ENCODE data around the gene RAC3.

The RAC3 gene

GRCh38 chr17:82076785-82077591 lies 45.5 kb downstream of the RAC3 start:
- Histone ChIP-seq H3K27me3 (ENCODE audit: control insufficient read depth, insufficient read depth, low read length) (no peaks in the 10 kb centered on the region), H3K9ac (ENCODE audit: low read length) (no peak overlapping the region), H3K36me3 (ENCODE audit: control insufficient read depth, insufficient read depth, low read length) (peaks cover 5% of the 10 kb centered on the region), H3K9me3 (ENCODE audit: control insufficient read depth, low read length) (no peaks in the 10 kb centered on the region), H3K4me1 (ENCODE audit: control insufficient read depth, insufficient read depth, low read length) (no peaks in the 10 kb centered on the region), H3K4me3 (ENCODE audit: low read length) (no peak overlapping the region)

DNA sequence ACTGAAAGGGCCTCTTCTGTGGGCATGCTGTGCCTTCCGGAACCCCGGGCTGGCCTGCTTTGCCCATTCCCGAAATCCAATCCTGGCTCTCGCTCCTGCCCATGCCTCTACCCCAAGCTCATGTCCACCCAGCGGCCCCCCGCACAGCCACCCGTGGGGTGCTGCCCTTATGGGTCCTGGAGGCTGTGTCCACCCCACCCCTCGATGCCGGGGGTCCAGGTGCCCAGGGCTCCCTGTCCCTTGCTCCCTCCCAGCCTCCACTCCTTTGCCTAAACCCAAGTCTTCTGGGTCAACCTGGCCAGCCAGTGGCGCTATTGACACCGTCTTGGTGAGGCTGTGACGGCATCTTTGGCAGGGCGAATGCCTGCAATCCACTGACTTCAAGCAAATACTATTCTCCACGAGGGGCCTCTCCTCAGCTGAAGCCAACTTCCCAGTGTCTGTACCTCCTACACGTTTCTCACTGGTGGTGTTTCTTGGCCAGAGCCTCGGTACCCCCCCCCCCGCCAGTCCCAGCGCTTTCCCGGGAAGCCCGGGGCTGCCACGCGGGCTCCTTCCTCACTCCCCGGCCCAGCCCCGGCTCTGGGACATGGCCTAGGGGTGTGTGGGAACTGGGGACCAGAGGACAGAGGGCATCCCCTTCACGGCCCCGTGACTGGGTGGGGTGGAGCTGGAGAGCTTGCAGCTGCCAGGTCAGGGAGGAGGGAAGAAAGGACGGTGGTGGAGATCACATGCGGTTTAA lies 46.3 kb downstream of the RAC3 start:
- Histone ChIP-seq H3K4me3 (ENCODE audit: low read length) (no peak overlapping the region), H3K9me3 (ENCODE audit: control insufficient read depth, low read length) (no peaks in the 10 kb centered on the region), H3K27me3 (ENCODE audit: control insufficient read depth, insufficient read depth, low read length) (no peaks in the 10 kb centered on the region), H3K36me3 (ENCODE audit: control insufficient read depth, insufficient read depth, low read length) (peaks cover 5% of the 10 kb centered on the region), H3K9ac (ENCODE audit: low read length) (no peak overlapping the region), H3K4me1 (ENCODE audit: control insufficient read depth, insufficient read depth, low read length) (no peaks in the 10 kb centered on the region)

- Histone ChIP-seq H3K4me3 (ENCODE audit: low read length) (no peak overlapping the region), H3K4me1 (ENCODE audit: control insufficient read depth, insufficient read depth, low read length) (no peaks in the 10 kb centered on the region), H3K36me3 (ENCODE audit: control insufficient read depth, insufficient read depth, low read length) (peaks cover 5% of the 10 kb centered on the region), H3K27me3 (ENCODE audit: control insufficient read depth, insufficient read depth, low read length) (no peaks in the 10 kb centered on the region), H3K9ac (ENCODE audit: low read length) (no peak overlapping the region), H3K9me3 (ENCODE audit: control insufficient read depth, low read length) (no peaks in the 10 kb centered on the region)
Measured at GRCh38 chr17:82078433-82078832, 47.0 kb downstream of the RAC3 start.

DNA sequence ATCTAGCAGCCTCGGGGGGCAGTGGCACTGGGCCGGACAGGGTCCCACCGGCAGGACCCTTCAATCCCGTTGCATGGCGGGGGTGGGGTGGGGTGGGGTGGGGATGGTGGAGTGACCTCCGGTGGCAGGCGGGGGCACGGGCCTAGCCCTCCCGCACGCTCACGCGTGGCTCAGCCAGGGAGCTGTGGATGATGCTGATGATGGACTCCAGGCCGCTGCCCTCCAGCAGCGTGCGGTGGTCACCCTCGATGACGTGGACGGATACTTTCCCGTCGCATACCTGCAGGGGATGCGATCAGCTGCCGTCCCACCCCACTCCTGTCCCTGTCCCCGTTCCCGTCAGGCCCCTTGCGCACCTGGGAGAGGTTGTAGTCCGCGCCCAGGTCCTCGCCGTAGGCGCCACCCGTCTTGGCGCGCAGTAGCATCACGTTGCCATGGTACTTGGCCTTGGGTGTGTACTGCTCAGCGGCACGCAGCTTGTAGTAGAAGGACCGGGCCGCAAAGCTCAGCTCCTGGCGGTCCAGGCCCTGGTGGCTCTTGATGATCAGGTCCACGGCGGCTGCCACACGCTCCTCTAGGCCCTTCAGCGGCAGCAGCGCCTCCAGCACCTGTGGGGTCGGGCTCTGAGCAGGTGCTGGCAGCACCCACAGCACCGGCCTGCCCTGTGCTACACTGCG lies 47.7 kb downstream of the RAC3 start:
- no peaks in the 10 kb centered on the region for H3K27me3 ChIP-seq (ENCODE audit: control insufficient read depth, insufficient read depth, low read length)
- H3K36me3 ChIP-seq (ENCODE audit: control insufficient read depth, insufficient read depth, low read length), result peaks cover 5% of the 10 kb centered on the region
- no peak overlapping the region for H3K9ac ChIP-seq (ENCODE audit: low read length)
- no peaks in the 10 kb centered on the region for H3K4me1 ChIP-seq (ENCODE audit: control insufficient read depth, insufficient read depth, low read length)
- no peaks in the 10 kb centered on the region for H3K9me3 ChIP-seq (ENCODE audit: control insufficient read depth, low read length)
- no peak overlapping the region for H3K4me3 ChIP-seq (ENCODE audit: low read length)

GRCh38 chr17:82080048-82080788 lies 48.7 kb downstream of the RAC3 start:
- Histone ChIP-seq H3K4me3 (ENCODE audit: low read length) (no peak overlapping the region), H3K27me3 (ENCODE audit: control insufficient read depth, insufficient read depth, low read length) (no peaks in the 10 kb centered on the region), H3K4me1 (ENCODE audit: control insufficient read depth, insufficient read depth, low read length) (no peaks in the 10 kb centered on the region), H3K36me3 (ENCODE audit: control insufficient read depth, insufficient read depth, low read length) (peaks cover 5% of the 10 kb centered on the region), H3K9ac (ENCODE audit: low read length) (no peak overlapping the region), H3K9me3 (ENCODE audit: control insufficient read depth, low read length) (no peaks in the 10 kb centered on the region)

GRCh38 chr17:82080789-82081464 lies 49.4 kb downstream of the RAC3 start:
- no peaks in the 10 kb centered on the region for H3K27me3 ChIP-seq (ENCODE audit: control insufficient read depth, insufficient read depth, low read length)

DNA sequence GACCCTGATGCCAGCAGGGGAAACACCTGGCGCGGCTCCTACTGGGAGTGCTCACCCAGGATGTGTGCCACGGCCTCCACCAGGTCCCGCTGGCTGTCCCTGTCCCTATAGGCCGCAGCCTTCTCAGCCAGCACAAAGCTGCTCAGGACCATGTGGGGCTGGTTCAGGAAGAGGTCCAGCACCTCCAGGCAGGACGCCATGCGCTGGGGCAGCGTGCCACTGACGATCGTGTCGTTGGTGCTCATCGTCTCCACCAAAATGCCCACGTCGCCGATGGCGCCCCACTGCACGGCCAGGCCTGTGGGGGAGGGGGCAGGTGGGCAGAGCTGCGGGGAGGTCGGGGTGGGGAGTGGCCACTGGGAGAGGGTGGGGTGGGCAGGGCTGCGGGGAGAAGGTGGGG lies 50.1 kb downstream of the RAC3 start:
- Histone ChIP-seq H3K9me3 (ENCODE audit: control insufficient read depth, low read length) (no peaks in the 10 kb centered on the region), H3K4me3 (ENCODE audit: low read length) (no peak overlapping the region), H3K4me1 (ENCODE audit: control insufficient read depth, insufficient read depth, low read length) (no peaks in the 10 kb centered on the region), H3K9ac (ENCODE audit: low read length) (no peak overlapping the region), H3K36me3 (ENCODE audit: control insufficient read depth, insufficient read depth, low read length) (peaks cover 5% of the 10 kb centered on the region), H3K27me3 (ENCODE audit: control insufficient read depth, insufficient read depth, low read length) (no peaks in the 10 kb centered on the region)

More at GRCh38 chr17:82080789-82081464, 49.4 kb downstream of the RAC3 start:
- peaks cover 5% of the 10 kb centered on the region for H3K36me3 ChIP-seq (ENCODE audit: control insufficient read depth, insufficient read depth, low read length)
- no peaks in the 10 kb centered on the region for H3K4me1 ChIP-seq (ENCODE audit: control insufficient read depth, insufficient read depth, low read length)
- no peak overlapping the region for H3K9ac ChIP-seq (ENCODE audit: low read length)
- H3K4me3 ChIP-seq (ENCODE audit: low read length), result no peak overlapping the region
- no peaks in the 10 kb centered on the region for H3K9me3 ChIP-seq (ENCODE audit: control insufficient read depth, low read length)

DNA sequence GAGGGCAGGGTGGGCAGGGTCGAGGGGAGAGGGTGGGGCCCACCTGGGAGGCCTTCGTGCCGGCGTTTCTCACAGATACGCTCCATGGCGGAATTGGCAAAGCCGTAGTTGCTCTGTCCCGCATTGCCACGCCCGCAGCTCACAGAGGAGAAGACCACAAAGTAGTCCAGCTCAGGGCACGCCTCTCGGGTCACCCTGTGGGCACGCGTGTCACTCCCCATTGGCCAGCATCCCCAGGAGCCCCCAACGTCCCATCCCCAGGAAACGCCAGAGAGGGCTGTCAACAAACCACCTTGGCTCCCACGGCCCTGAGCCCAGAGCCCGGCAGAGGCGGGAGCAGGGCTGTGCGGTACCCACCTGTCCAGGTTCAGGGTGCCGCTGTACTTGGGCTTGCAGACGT lies 50.5 kb downstream of the RAC3 start:
- H3K27me3 ChIP-seq (ENCODE audit: control insufficient read depth, insufficient read depth, low read length), result no peaks in the 10 kb centered on the region
- no peak overlapping the region for H3K4me3 ChIP-seq (ENCODE audit: low read length)
- H3K9ac ChIP-seq (ENCODE audit: low read length), result no peak overlapping the region
- H3K4me1 ChIP-seq (ENCODE audit: control insufficient read depth, insufficient read depth, low read length), result no peaks in the 10 kb centered on the region
- peaks cover 5% of the 10 kb centered on the region for H3K36me3 ChIP-seq (ENCODE audit: control insufficient read depth, insufficient read depth, low read length)
- H3K9me3 ChIP-seq (ENCODE audit: control insufficient read depth, low read length), result no peaks in the 10 kb centered on the region

GRCh38 chr17:82082456-82082855 lies 51.0 kb downstream of the RAC3 start:
- no peaks in the 10 kb centered on the region for H3K27me3 ChIP-seq (ENCODE audit: control insufficient read depth, insufficient read depth, low read length)

GRCh38 chr17:82083009-82083408 lies 51.5 kb downstream of the RAC3 start:
- no peak overlapping the region for H3K4me3 ChIP-seq (ENCODE audit: low read length)
- no peaks in the 10 kb centered on the region for H3K27me3 ChIP-seq (ENCODE audit: control insufficient read depth, insufficient read depth, low read length)
- no peak overlapping the region for H3K9ac ChIP-seq (ENCODE audit: low read length)
- no peaks in the 10 kb centered on the region for H3K4me1 ChIP-seq (ENCODE audit: control insufficient read depth, insufficient read depth, low read length)
- no peaks in the 10 kb centered on the region for H3K9me3 ChIP-seq (ENCODE audit: control insufficient read depth, low read length)
- peaks cover 13% of the 10 kb centered on the region for H3K36me3 ChIP-seq (ENCODE audit: control insufficient read depth, insufficient read depth, low read length)

More at GRCh38 chr17:82082456-82082855, 51.0 kb downstream of the RAC3 start:
- no peak overlapping the region for H3K9ac ChIP-seq (ENCODE audit: low read length)
- no peak overlapping the region for H3K4me3 ChIP-seq (ENCODE audit: low read length)
- peaks cover 8% of the 10 kb centered on the region for H3K36me3 ChIP-seq (ENCODE audit: control insufficient read depth, insufficient read depth, low read length)
- no peaks in the 10 kb centered on the region for H3K9me3 ChIP-seq (ENCODE audit: control insufficient read depth, low read length)
- H3K4me1 ChIP-seq (ENCODE audit: control insufficient read depth, insufficient read depth, low read length), result no peaks in the 10 kb centered on the region
